Neural progenitor cell (in vitro differentiated cells): ENCODE results near the gene RGS6. TPM values are rescaled to one million over a fixed set of nuclear protein-coding genes. Genes with fewer than 3 reads are reported as not detected.

ENCODE experiments used
- DNase-seq: peaks from one replicate; pipeline ENCODE4 v3.0.0-alpha.2; 2016; ENCODE audit warnings: low spot score
- H2AFZ ChIP-seq: fragments of 200-600 bp; sonication (generic); replicated peaks from 2 replicates; pipeline ENCODE4 v1.6.1; 2016; ENCODE audit warnings: antibody characterized with exemption
- H3F3A ChIP-seq: fragments of 200-600 bp; sonication (generic); 2 replicates; pipeline ENCODE4 v1.6.1; 2016; ENCODE audit warnings: antibody characterized with exemption, low read depth
- H3K27ac ChIP-seq: fragments of 200-600 bp; sonication (generic); 2 replicates; pipeline ENCODE4 v1.5.1; 2016; ENCODE audit warnings: mild to moderate bottlenecking
- H3K27me3 ChIP-seq: fragments of 200-600 bp; sonication (generic); 2 replicates; pipeline ENCODE4 v1.6.1; 2016; ENCODE audit warnings: mild to moderate bottlenecking, moderate library complexity
- H3K36me3 ChIP-seq: fragments of 200-600 bp; sonication (generic); 2 replicates; pipeline ENCODE4 v1.5.1; 2016
- H3K4me1 ChIP-seq: fragments of 200-600 bp; sonication (generic); 2 replicates; pipeline ENCODE4 v1.6.1; 2016; ENCODE audit warnings: mixed run types
- H3K4me2 ChIP-seq: fragments of 200-600 bp; sonication (generic); 2 replicates; pipeline ENCODE4 v1.6.1; 2016
- H3K4me3 ChIP-seq: fragments of 200-600 bp; sonication (generic); 2 replicates; pipeline ENCODE4 v1.5.1; 2016
- H3K79me2 ChIP-seq: fragments of 200-600 bp; sonication (generic); 2 replicates; pipeline ENCODE4 v1.6.1; 2016; ENCODE audit warnings: low read depth
- H3K9ac ChIP-seq: fragments of 200-600 bp; sonication (generic); 2 replicates; pipeline ENCODE4 v1.6.1; 2016
- H3K9me3 ChIP-seq: fragments of 200-600 bp; sonication (generic); 2 replicates; pipeline ENCODE4 v1.5.1; 2016; ENCODE audit warnings: low read depth
- H4K20me1 ChIP-seq: fragments of 200-600 bp; sonication (generic); 2 replicates; pipeline ENCODE4 v1.6.1; 2016; ENCODE audit warnings: low read depth
- H3K27ac Mint-ChIP-seq: 3 replicates; pipeline ENCODE4 v1.8.0; 2021; ENCODE audit warnings: mixed read lengths
- H3K27me3 Mint-ChIP-seq: 2 replicates; pipeline ENCODE4 v1.8.0; 2022; ENCODE audit warnings: low read depth, mild to moderate bottlenecking, inconsistent platforms, moderate library complexity, mixed read lengths; ENCODE audit not compliant: insufficient read depth
- H3K36me3 Mint-ChIP-seq: 3 replicates; pipeline ENCODE4 v1.8.0; 2021; ENCODE audit warnings: mixed read lengths
- H3K4me1 Mint-ChIP-seq: 3 replicates; pipeline ENCODE4 v1.8.0; 2021; ENCODE audit warnings: mixed read lengths
- H3K4me3 Mint-ChIP-seq: 3 replicates; pipeline ENCODE4 v1.8.0; 2021; ENCODE audit warnings: mild to moderate bottlenecking, moderate library complexity, mixed read lengths
- H3K9me3 Mint-ChIP-seq: 3 replicates; pipeline ENCODE4 v1.8.0; 2020; ENCODE audit warnings: mixed read lengths
- EZH2 ChIP-seq: fragments of 200-600 bp; sonication (generic); IDR thresholded peaks from 2 replicates; pipeline ENCODE4 v1.6.1; 2017; ENCODE audit warnings: antibody characterized with exemption, mild to moderate bottlenecking, moderate library complexity
- EZH2phosphoT487 ChIP-seq: fragments of 200-600 bp; sonication (generic); IDR thresholded peaks from 2 replicates; pipeline ENCODE4 v1.6.1; 2017; ENCODE audit warnings: antibody characterized with exemption
- total RNA-seq: library from RNA; depleted of rRNA; stranded (reverse); fragments of >200 nt; gene quantifications from 2 replicates; pipeline ENCODE4 v1.2.3, GENCODE V29; 2015; ENCODE audit warnings: low replicate concordance
- TF ChIP-seq, protein P1 (sequence below): fragments of 200-600 bp; sonication (generic); IDR thresholded peaks from 2 replicates; pipeline ENCODE4 v1.5.1; 2017; ENCODE audit warnings: antibody characterized with exemption, mild to moderate bottlenecking

RGS6 gene
- total RNA-seq, 1 donor from 2014 or later = 0.80 TPM

DNA sequence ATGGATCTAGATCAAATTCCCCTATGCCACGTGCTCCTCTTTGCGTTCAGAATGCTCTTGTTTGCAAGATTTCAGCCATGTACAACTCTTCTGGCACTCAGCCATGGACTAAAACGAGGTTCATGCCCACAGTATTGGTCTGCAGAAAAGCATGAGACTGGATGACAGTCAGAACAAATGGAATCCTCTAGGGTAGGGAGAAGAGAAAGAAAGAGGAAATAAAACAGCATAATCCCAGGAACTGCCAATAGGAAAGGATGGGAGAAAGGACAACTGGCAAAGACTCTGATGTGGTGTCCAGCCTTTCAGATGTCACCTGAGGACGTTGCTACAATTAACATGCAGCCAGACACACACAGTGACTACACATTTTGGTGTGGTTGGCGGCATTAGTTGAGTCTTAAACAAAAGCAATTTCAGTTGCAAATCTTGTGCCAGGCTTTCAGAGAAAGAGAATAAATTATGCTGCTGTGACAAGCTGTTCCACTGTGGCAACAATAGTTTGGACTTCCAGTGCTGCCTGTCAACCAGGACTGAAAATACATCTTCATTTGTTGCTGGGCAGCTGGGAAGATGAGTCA is 338.0 kb downstream of the RGS6 start:
- Histone ChIP-seq H3K9me3 (no peaks in the 10 kb centered on the region), H3K79me2 (no peaks in the 10 kb centered on the region), H3K27me3 (no peaks in the 10 kb centered on the region), H3K9ac (no peak overlapping the region), H3K27ac (no peak overlapping the region), H3K4me2 (no peak overlapping the region), H3F3A (no peaks in the 10 kb centered on the region), H2AFZ (no peak overlapping the region), H3K4me3 (no peak overlapping the region), H3K36me3 (no peaks in the 10 kb centered on the region), H4K20me1 (no peaks in the 10 kb centered on the region), H3K4me1 (no peaks in the 10 kb centered on the region)
- no peak overlapping the region for H3K27ac Mint-ChIP-seq
- H3K4me1 Mint-ChIP-seq = peaks cover 5% of the 10 kb centered on the region
- peaks cover 10% of the 10 kb centered on the region for H3K9me3 Mint-ChIP-seq
- H3K27me3 Mint-ChIP-seq = peaks cover 9% of the 10 kb centered on the region
- H3K4me3 Mint-ChIP-seq = no peak overlapping the region
- no peak for DNase-seq
- TF ChIP-seq, protein P1, sequence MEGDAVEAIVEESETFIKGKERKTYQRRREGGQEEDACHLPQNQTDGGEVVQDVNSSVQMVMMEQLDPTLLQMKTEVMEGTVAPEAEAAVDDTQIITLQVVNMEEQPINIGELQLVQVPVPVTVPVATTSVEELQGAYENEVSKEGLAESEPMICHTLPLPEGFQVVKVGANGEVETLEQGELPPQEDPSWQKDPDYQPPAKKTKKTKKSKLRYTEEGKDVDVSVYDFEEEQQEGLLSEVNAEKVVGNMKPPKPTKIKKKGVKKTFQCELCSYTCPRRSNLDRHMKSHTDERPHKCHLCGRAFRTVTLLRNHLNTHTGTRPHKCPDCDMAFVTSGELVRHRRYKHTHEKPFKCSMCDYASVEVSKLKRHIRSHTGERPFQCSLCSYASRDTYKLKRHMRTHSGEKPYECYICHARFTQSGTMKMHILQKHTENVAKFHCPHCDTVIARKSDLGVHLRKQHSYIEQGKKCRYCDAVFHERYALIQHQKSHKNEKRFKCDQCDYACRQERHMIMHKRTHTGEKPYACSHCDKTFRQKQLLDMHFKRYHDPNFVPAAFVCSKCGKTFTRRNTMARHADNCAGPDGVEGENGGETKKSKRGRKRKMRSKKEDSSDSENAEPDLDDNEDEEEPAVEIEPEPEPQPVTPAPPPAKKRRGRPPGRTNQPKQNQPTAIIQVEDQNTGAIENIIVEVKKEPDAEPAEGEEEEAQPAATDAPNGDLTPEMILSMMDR = no peak
- TF ChIP-seq EZH2 (no peak), EZH2phosphoT487 (no peak)
- H3K36me3 Mint-ChIP-seq = no peaks in the 10 kb centered on the region

- Mint-ChIP-seq H3K4me3 (no peak overlapping the region), H3K36me3 (no peaks in the 10 kb centered on the region), H3K27ac (no peak overlapping the region), H3K9me3 (peaks cover 10% of the 10 kb centered on the region), H3K27me3 (peaks cover 9% of the 10 kb centered on the region), H3K4me1 (peaks cover 9% of the 10 kb centered on the region)
- TF ChIP-seq EZH2phosphoT487 = no peak
- TF ChIP-seq, protein P1 = no peak
- no peak for TF ChIP-seq EZH2
- no peak overlapping the region for H3K9ac ChIP-seq
- no peaks in the 10 kb centered on the region for H3K4me1 ChIP-seq
- H3K9me3 ChIP-seq = no peaks in the 10 kb centered on the region
- no peak overlapping the region for H3K4me2 ChIP-seq
- no peak overlapping the region for H2AFZ ChIP-seq
- H3K27me3 ChIP-seq = no peaks in the 10 kb centered on the region
- no peak for DNase-seq
- no peaks in the 10 kb centered on the region for H3K79me2 ChIP-seq
- H3K36me3 ChIP-seq = no peaks in the 10 kb centered on the region
- H3K4me3 ChIP-seq = no peak overlapping the region
- H3F3A ChIP-seq = no peaks in the 10 kb centered on the region
- H3K27ac ChIP-seq = no peak overlapping the region
- no peaks in the 10 kb centered on the region for H4K20me1 ChIP-seq
Measured at GRCh38 chr14:72270749-72271148, 338.5 kb downstream of the RGS6 start.

GRCh38 chr14:72275242-72275641 is 343.0 kb downstream of the RGS6 start:
- Mint-ChIP-seq H3K27ac (no peak overlapping the region), H3K4me3 (no peak overlapping the region), H3K9me3 (peaks cover 10% of the 10 kb centered on the region), H3K4me1 (peaks cover 7% of the 10 kb centered on the region), H3K36me3 (no peaks in the 10 kb centered on the region), H3K27me3 (peaks cover 7% of the 10 kb centered on the region)
- Histone ChIP-seq H3K4me1 (no peaks in the 10 kb centered on the region), H3K9ac (no peak overlapping the region), H3F3A (no peaks in the 10 kb centered on the region), H3K4me3 (no peak overlapping the region), H3K79me2 (no peaks in the 10 kb centered on the region), H3K4me2 (no peak overlapping the region), H3K27ac (no peak overlapping the region), H3K9me3 (no peaks in the 10 kb centered on the region), H3K27me3 (no peaks in the 10 kb centered on the region), H2AFZ (no peak overlapping the region), H4K20me1 (no peaks in the 10 kb centered on the region), H3K36me3 (no peaks in the 10 kb centered on the region)
- TF ChIP-seq EZH2phosphoT487 (no peak), EZH2 (no peak)
- TF ChIP-seq, protein P1 = no peak
- DNase-seq = peak; percentile 14
